Duodenal mucosa (tissue), 2 donors: ENCODE measurements around the gene ARHGEF39.
A peak's percentile ranks its signal among the peaks of the same experiment; 100 is the strongest.

ENCODE experiments used
- H3K27ac ChIP-seq: one replicate; pipeline ENCODE4 v1.7.0; 2013; ENCODE audit warnings: low read depth, low read length
- H3K27me3 ChIP-seq, 2 donors: one replicate each; pipeline ENCODE4 v1.7.0; 2013; ENCODE audit warnings: low read length in 2 of 2, control low read depth in 1 of 2; ENCODE audit not compliant: insufficient read depth in 2 of 2, control insufficient read depth in 1 of 2
- H3K36me3 ChIP-seq, 2 donors: one replicate each; pipeline ENCODE4 v1.7.0; 2013; ENCODE audit warnings: low read length in 2 of 2, control low read depth in 1 of 2; ENCODE audit not compliant: insufficient read depth in 2 of 2, control insufficient read depth in 1 of 2
- H3K4me1 ChIP-seq, 2 donors: one replicate each; pipeline ENCODE4 v1.7.0; 2013; ENCODE audit warnings: low read length in 2 of 2, control low read depth in 1 of 2; ENCODE audit not compliant: insufficient read depth in 2 of 2, control insufficient read depth in 1 of 2
- H3K4me3 ChIP-seq, 2 donors: one replicate each; pipeline ENCODE4 v1.7.0; 2013; ENCODE audit warnings: low read length in 2 of 2, low read depth in 1 of 2
- H3K9ac ChIP-seq, 2 donors: one replicate each; pipeline ENCODE4 v1.7.0; 2013; ENCODE audit warnings: low read length in 2 of 2, low read depth in 1 of 2
- H3K9me3 ChIP-seq, 2 donors: one replicate each; pipeline ENCODE4 v1.7.0; 2013; ENCODE audit warnings: low read length in 2 of 2, control low read depth in 1 of 2; ENCODE audit not compliant: control insufficient read depth in 1 of 2

Gene ARHGEF39

DNA sequence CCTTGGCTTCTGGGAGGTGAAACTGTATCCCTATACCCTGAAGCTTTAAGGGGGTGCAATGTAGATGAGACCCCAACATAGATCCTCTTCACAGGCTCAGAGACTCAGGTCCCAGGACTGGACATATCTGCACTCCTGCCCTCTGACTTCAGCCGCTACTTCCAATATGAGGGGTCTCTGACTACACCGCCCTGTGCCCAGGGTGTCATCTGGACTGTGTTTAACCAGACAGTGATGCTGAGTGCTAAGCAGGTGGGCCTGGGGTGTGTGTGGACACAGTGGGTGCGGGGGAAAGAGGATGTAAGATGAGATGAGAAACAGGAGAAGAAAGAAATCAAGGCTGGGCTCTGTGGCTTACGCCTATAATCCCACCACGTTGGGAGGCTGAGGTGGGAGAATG is 14.1 kb upstream of the ARHGEF39 start:
- Histone ChIP-seq H3K9ac (no peak overlapping the region), H3K4me3 (no peak overlapping the region), H3K27me3 (no peaks in the 10 kb centered on the region), H3K27ac (no peak overlapping the region), H3K9me3 (no peaks in the 10 kb centered on the region), H3K4me1 (peaks cover 7 to 13% of the 10 kb centered on the region in 2 donors), H3K36me3 (no peaks in the 10 kb centered on the region)

DNA sequence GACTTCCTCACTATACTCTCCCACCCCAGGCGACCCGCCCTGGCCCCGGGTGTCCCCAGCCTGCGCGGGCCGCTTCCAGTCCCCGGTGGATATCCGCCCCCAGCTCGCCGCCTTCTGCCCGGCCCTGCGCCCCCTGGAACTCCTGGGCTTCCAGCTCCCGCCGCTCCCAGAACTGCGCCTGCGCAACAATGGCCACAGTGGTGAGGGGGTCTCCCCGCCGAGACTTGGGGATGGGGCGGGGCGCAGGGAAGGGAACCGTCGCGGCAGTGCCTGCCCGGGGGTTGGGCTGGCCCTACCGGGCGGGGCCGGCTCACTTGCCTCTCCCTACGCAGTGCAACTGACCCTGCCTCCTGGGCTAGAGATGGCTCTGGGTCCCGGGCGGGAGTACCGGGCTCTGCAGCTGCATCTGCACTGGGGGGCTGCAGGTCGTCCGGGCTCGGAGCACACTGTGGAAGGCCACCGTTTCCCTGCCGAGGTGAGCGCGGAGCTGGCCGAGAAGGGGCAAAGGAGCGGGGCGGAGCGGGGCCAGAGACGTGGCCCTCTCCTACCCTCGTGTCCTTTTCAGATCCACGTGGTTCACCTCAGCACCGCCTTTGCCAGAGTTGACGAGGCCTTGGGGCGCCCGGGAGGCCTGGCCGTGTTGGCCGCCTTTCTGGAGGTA is 10.9 kb upstream of the ARHGEF39 start:
- Histone ChIP-seq H3K27me3 (no peaks in the 10 kb centered on the region), H3K4me1 (peaks cover 15 to 28% of the 10 kb centered on the region in 2 donors), H3K4me3 (peak overlapping the region; percentile 68 to 70), H3K36me3 (no peaks in the 10 kb centered on the region), H3K9me3 (no peaks in the 10 kb centered on the region), H3K9ac (peak overlapping the region; percentile 38 to 48), H3K27ac (no peak overlapping the region)

DNA sequence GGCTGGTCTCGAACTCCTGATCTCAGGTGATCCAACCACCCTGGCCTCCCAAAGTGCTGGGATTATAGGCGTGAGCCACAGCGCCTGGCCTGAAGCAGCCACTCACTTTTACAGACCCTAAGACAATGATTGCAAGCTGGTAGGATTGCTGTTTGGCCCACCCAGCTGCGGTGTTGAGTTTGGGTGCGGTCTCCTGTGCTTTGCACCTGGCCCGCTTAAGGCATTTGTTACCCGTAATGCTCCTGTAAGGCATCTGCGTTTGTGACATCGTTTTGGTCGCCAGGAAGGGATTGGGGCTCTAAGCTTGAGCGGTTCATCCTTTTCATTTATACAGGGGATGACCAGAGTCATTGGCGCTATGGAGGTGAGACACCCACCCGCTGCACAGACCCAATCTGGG is 10.2 kb upstream of the ARHGEF39 start:
- no peaks in the 10 kb centered on the region for H3K9me3 ChIP-seq
- H3K4me3 ChIP-seq: peak overlapping the region; percentile 68 to 70
- H3K36me3 ChIP-seq: no peaks in the 10 kb centered on the region
- H3K4me1 ChIP-seq: peaks cover 20 to 32% of the 10 kb centered on the region in 2 donors
- H3K27me3 ChIP-seq: no peaks in the 10 kb centered on the region
- H3K27ac ChIP-seq: no peak overlapping the region
- H3K9ac ChIP-seq: peak overlapping the region; percentile 38 to 48

DNA sequence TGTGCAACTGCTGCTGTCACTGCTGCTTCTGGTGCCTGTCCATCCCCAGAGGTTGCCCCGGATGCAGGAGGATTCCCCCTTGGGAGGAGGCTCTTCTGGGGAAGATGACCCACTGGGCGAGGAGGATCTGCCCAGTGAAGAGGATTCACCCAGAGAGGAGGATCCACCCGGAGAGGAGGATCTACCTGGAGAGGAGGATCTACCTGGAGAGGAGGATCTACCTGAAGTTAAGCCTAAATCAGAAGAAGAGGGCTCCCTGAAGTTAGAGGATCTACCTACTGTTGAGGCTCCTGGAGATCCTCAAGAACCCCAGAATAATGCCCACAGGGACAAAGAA is 9.0 kb upstream of the ARHGEF39 start:
- H3K27me3 ChIP-seq: no peaks in the 10 kb centered on the region
- no peaks in the 10 kb centered on the region for H3K9me3 ChIP-seq
- H3K4me1 ChIP-seq: peaks cover 30 to 42% of the 10 kb centered on the region in 2 donors
- H3K4me3 ChIP-seq: peak overlapping the region; percentile 49 to 62
- H3K9ac ChIP-seq: peak overlapping the region; percentile 21 to 44
- no peak overlapping the region for H3K27ac ChIP-seq
- no peaks in the 10 kb centered on the region for H3K36me3 ChIP-seq

DNA sequence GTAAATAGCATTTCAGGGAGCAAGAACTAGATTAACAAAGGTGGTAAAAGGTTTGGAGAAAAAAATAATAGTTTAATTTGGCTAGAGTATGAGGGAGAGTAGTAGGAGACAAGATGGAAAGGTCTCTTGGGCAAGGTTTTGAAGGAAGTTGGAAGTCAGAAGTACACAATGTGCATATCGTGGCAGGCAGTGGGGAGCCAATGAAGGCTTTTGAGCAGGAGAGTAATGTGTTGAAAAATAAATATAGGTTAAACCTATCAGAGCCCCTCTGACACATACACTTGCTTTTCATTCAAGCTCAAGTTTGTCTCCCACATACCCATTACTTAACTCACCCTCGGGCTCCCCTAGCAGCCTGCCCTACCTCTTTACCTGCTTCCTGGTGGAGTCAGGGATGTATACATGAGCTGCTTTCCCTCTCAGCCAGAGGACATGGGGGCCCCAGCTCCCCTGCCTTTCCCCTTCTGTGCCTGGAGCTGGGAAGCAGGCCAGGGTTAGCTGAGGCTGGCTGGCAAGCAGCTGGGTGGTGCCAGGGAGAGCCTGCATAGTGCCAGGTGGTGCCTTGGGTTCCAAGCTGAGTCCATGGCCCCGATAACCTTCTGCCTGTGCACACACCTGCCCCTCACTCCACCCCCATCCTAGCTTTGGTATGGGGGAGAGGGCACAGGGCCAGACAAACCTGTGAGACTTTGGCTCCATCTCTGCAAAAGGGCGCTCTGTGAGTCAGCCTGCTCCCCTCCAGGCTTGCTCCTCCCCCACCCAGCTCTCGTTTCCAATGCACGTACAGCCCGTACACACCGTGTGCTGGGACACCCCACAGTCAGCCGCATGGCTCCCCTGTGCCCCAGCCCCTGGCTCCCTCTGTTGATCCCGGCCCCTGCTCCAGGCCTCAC is 8.4 kb upstream of the ARHGEF39 start, which contains the start of gene CA9:
Gene CA9 (plus strand): TSS at position 797 of the 893 bp plus-strand sequence. CDS start 32 bp downstream, at position 829.
- peak within 1 kb of the TSS; percentile 26 for H3K27ac ChIP-seq

DNA sequence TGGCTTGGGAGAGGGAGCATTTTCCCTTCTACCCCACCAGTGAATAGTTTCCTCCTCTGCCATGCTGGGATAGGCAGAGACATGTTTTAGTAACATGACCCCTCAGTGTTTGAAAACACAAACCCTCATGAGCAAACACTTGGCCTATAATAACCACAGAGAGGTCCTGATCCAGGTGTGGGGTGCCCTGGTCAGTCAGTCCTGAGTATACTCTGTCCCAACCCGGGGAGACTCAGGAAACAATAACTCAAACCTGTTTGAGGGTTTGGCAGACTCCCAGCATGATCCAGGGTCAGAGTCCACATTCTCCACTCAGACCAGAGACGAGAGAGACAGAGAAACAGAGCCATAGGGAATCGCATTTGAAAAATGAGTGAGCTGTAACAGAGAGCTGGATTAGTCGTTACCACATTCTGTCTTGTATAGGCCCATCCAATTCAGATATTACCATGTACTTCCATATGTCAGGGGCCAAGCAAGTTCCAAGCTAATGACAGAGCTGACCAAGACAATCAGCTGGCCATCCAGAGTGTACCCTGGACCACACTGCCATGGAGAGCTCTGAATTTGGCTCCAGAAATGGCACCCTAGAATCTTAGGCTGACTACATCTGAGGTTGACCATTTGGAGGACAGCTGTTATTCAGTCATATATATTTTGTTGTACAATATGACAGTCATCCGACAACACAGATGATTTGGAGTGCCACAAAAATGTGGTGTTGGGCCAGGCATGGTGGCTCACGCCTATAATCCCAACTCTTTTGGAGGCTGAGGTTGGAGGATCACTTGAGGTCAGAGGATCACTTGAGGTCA is 4.5 kb upstream of the ARHGEF39 start:
- Histone ChIP-seq H3K9ac (no peak overlapping the region), H3K36me3 (no peaks in the 10 kb centered on the region), H3K9me3 (no peaks in the 10 kb centered on the region), H3K4me3 (no peak overlapping the region), H3K4me1 (peaks cover 36 to 38% of the 10 kb centered on the region in 2 donors), H3K27me3 (no peaks in the 10 kb centered on the region), H3K27ac (peak overlapping the region; percentile 7)

More for the DNA sequence above, 8.4 kb upstream of the ARHGEF39 start, which contains the start of gene CA9:
- H3K27me3 ChIP-seq: no peaks in the 10 kb centered on the region
- H3K36me3 ChIP-seq: no peaks in the 10 kb centered on the region
- no peaks in the 10 kb centered on the region for H3K9me3 ChIP-seq
- peak within 1 kb of the TSS; percentile 38 to 44 for H3K9ac ChIP-seq
- H3K4me3 ChIP-seq: peak within 1 kb of the TSS; percentile 62 to 68
- H3K4me1 ChIP-seq: peaks cover 36 to 46% of the 10 kb centered on the region in 2 donors

DNA sequence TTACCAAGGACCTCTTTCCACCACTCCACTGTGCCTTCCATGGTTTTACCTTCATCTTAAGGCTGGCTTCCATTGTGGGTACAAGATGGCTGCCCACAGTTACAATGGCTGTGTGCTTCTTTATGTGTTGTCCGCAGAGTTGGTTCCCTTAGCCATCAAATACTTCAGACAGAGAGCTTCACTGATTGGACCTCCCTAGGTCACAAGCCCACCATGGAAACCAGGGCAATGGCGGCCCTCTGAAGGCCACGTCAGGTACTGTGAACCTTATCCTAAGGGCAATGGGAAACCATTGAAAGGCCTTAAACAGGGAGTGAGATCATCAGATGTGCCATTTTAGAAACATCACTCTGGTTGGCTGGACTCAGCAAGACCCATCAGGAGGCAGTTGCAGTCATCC is 2.9 kb upstream of the ARHGEF39 start:
- H3K36me3 ChIP-seq: peaks cover 0 to 2% of the 10 kb centered on the region in 2 donors
- H3K9me3 ChIP-seq: no peaks in the 10 kb centered on the region
- no peaks in the 10 kb centered on the region for H3K27me3 ChIP-seq
- peaks cover 39 to 42% of the 10 kb centered on the region in 2 donors for H3K4me1 ChIP-seq
- no peak overlapping the region for H3K4me3 ChIP-seq
- H3K27ac ChIP-seq: no peak overlapping the region
- no peak overlapping the region for H3K9ac ChIP-seq

DNA sequence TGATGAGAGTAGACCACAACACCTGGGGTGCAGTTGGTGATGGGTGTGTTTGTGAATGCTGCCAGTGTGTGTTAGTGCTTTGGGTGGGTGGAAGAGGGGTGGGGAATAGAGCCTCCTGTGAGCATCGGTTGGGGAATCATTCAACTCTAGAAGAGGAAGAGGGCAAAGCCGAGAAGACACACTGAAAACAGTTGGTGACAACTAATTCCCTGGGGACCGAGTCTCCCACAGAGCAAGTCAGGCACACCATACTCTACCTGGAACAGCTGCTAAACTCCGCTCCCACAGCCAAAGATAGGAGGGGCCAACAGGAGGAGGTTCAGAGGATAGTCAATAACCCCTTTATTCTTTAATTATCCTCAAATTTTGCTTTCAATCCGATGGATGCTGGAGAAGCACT is 1.6 kb upstream of the ARHGEF39 start:
- Histone ChIP-seq H3K36me3 (peaks cover 3 to 4% of the 10 kb centered on the region in 2 donors), H3K27ac (no peak overlapping the region), H3K9ac (no peak overlapping the region), H3K9me3 (no peaks in the 10 kb centered on the region), H3K4me1 (peaks cover 42 to 52% of the 10 kb centered on the region in 2 donors), H3K27me3 (no peaks in the 10 kb centered on the region), H3K4me3 (no peak overlapping the region)

DNA sequence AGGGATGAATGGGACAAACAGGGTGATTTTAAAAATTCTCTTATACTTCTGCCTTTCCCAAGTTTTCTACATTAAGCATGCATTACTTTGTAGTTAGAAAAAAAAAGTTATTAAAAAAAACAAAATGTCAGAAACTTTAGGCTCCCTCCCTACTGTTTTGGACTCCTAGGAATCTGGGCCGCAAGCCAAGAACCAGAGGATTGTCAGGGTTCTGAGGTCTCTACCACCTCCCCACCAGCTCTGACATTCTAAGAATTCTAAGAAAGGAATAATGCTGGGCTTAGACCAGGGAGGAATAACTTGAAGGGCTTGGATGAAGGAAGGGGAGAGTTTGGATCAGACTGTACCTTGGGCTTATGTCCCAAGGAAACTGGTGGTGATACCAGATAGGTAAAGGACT is 1.1 kb upstream of the ARHGEF39 start:
- no peaks in the 10 kb centered on the region for H3K27me3 ChIP-seq
- H3K4me3 ChIP-seq: no peak overlapping the region
- no peak overlapping the region for H3K9ac ChIP-seq
- H3K9me3 ChIP-seq: no peaks in the 10 kb centered on the region
- H3K4me1 ChIP-seq: peaks cover 44 to 53% of the 10 kb centered on the region in 2 donors
- peaks cover 3 to 4% of the 10 kb centered on the region in 2 donors for H3K36me3 ChIP-seq
- no peak overlapping the region for H3K27ac ChIP-seq
